Vagina (tissue), 2 donors: ENCODE measurements around the gene FGF22. TPM values are rescaled to one million over a fixed set of nuclear protein-coding genes. Genes with fewer than 3 reads are reported as not detected.

Source experiments
- DNase-seq, 2 donors: peaks; one replicate each; pipeline ENCODE4 v3.0.0-alpha.2; 2017; ENCODE audit errors: extremely low spot score in 2 of 2
- H3K27ac ChIP-seq: fragments of 200-600 bp; sonication (generic); one replicate; pipeline ENCODE4 v1.5.1; 2019
- H3K27me3 ChIP-seq: fragments of 200-600 bp; sonication (generic); one replicate; pipeline ENCODE4 v1.5.1; 2019
- H3K36me3 ChIP-seq, 2 donors: fragments of 200-600 bp; sonication (generic); one replicate each; pipeline ENCODE4 v1.5.1; 2017 to 2019
- H3K4me1 ChIP-seq: fragments of 200-600 bp; sonication (generic); one replicate; pipeline ENCODE4 v1.5.1; 2019
- H3K4me3 ChIP-seq, 2 donors: fragments of 200-600 bp; sonication (generic); 1 replicate in 1 of 2; 2 replicates in 1 of 2; pipeline ENCODE4 v1.5.1; 2016 to 2019
- H3K9me3 ChIP-seq: fragments of 200-600 bp; sonication (generic); one replicate; pipeline ENCODE4 v1.5.1; 2019
- CTCF ChIP-seq, 3 experiments: fragments of 450-650 bp in 2 of 3; fragments of 200-600 bp in 1 of 3; sonication (generic) in 1 of 3; IDR thresholded peaks; one replicate each; pipeline ENCODE4 v1.5.1; 2017 to 2019; ENCODE audit warnings: antibody characterized with exemption in 3 of 3, mild to moderate bottlenecking in 2 of 3, moderate library complexity in 2 of 3
- POLR2A ChIP-seq, 2 donors: fragments of 450-650 bp; IDR thresholded peaks; one replicate each; pipeline ENCODE4 v1.6.1; 2017; ENCODE audit warnings: antibody characterized with exemption in 2 of 2, mild to moderate bottlenecking in 2 of 2, moderate library complexity in 2 of 2
- POLR2AphosphoS5 ChIP-seq, 2 donors: sonication (generic); formaldehyde crosslinking; IDR thresholded peaks; one replicate each; pipeline ENCODE4 v1.9.0; 2017; ENCODE audit warnings: antibody characterized with exemption in 2 of 2, mild to moderate bottlenecking in 2 of 2, low read depth in 1 of 2; ENCODE audit not compliant: insufficient read depth in 1 of 2
- intact Hi-C: fragments of 100-400 bp; cut with DNase I; formaldehyde crosslinking; loops from one replicate; pipeline ENCODE4 v1.15.1; 2023
- total RNA-seq: library from RNA; depleted of rRNA; stranded (reverse); fragments of >200 nt; gene quantifications from one replicate; pipeline ENCODE4 v1.2.3, GENCODE V29; 2016

Gene FGF22
- total RNA-seq, 1 donor from 2014 or later: not detected

- DNase-seq: no peak
- Histone ChIP-seq H3K27me3 (no peaks in the 10 kb centered on the region), H3K4me1 (no peaks in the 10 kb centered on the region), H3K9me3 (no peaks in the 10 kb centered on the region), H3K4me3 (no peak overlapping the region), H3K27ac (no peak overlapping the region), H3K36me3 (no peaks in the 10 kb centered on the region)
- intact Hi-C loops: no loop called here
- TF ChIP-seq CTCF (IDR thresholded peaks at IDR 0.05) (no peak), POLR2AphosphoS5 (IDR thresholded peaks at IDR 0.05; ENCODE audit: insufficient read depth in 1 of 2, low read depth in 1 of 2) (no peak), POLR2A (IDR thresholded peaks at IDR 0.05) (no peak)
Observed at GRCh38 chr19:688214-688613, 48.5 kb downstream of the FGF22 start.

GRCh38 chr19:688992-689391, 49.3 kb downstream of the FGF22 start:
- H3K4me1 ChIP-seq: no peaks in the 10 kb centered on the region
- no peak overlapping the region for H3K27ac ChIP-seq
- H3K36me3 ChIP-seq: no peaks in the 10 kb centered on the region
- no peaks in the 10 kb centered on the region for H3K27me3 ChIP-seq
- no peak overlapping the region for H3K4me3 ChIP-seq
- no peak for DNase-seq
- TF ChIP-seq POLR2A (IDR thresholded peaks at IDR 0.05) (no peak), POLR2AphosphoS5 (IDR thresholded peaks at IDR 0.05; ENCODE audit: insufficient read depth in 1 of 2, low read depth in 1 of 2) (no peak), CTCF (IDR thresholded peaks at IDR 0.05) (no peak)
- intact Hi-C loops: no loop called here
- no peaks in the 10 kb centered on the region for H3K9me3 ChIP-seq

- Histone ChIP-seq H3K36me3 (no peaks in the 10 kb centered on the region), H3K27me3 (no peaks in the 10 kb centered on the region), H3K27ac (no peak overlapping the region), H3K9me3 (no peaks in the 10 kb centered on the region), H3K4me3 (no peak overlapping the region), H3K4me1 (no peaks in the 10 kb centered on the region)
- DNase-seq: no peak
- intact Hi-C loops: no loop called here
- TF ChIP-seq CTCF (IDR thresholded peaks at IDR 0.05) (no peak), POLR2AphosphoS5 (IDR thresholded peaks at IDR 0.05; ENCODE audit: insufficient read depth in 1 of 2, low read depth in 1 of 2) (no peak), POLR2A (IDR thresholded peaks at IDR 0.05) (no peak)
Observed at GRCh38 chr19:690203-690602, 50.5 kb downstream of the FGF22 start.

Other genes with a start within 250 kb of the FGF22 start
- gene C2CD4C, start 230.7 kb upstream of the FGF22 start, total RNA-seq: 2.2 TPM
- 26.0 TPM for gene SHC2, start 178.8 kb upstream of the FGF22 start, total RNA-seq
- 0.49 TPM for gene MADCAM1, start 143.4 kb upstream of the FGF22 start, total RNA-seq
- gene TPGS1, start 132.4 kb upstream of the FGF22 start, total RNA-seq: 39.5 TPM
- gene CDC34, start 108.1 kb upstream of the FGF22 start, total RNA-seq: 62.6 TPM
- not detected for gene GZMM, start 95.8 kb upstream of the FGF22 start, total RNA-seq
- 231 TPM for gene BSG, start 67.3 kb upstream of the FGF22 start, total RNA-seq
- gene HCN2, start 50.0 kb upstream of the FGF22 start, total RNA-seq: 0.25 TPM
- 33.9 TPM for gene POLRMT, start 6.3 kb upstream of the FGF22 start, total RNA-seq
- 68.0 TPM for gene RNF126, start 23.3 kb downstream of the FGF22 start, total RNA-seq
- 129 TPM for gene FSTL3, start 36.5 kb downstream of the FGF22 start, total RNA-seq
- not detected for gene PRSS57, start 55.6 kb downstream of the FGF22 start, total RNA-seq
- 40.0 TPM for gene PALM, start 69.1 kb downstream of the FGF22 start, total RNA-seq
- gene MISP, start 111.2 kb downstream of the FGF22 start, total RNA-seq: 0.49 TPM
- 230 TPM for gene PTBP1, start 157.6 kb downstream of the FGF22 start, total RNA-seq
- not detected for gene PLPPR3, start 182.1 kb downstream of the FGF22 start, total RNA-seq
- gene AZU1, start 188.0 kb downstream of the FGF22 start, total RNA-seq: not detected
- gene PRTN3, start 201.1 kb downstream of the FGF22 start, total RNA-seq: not detected
- gene ELANE, start 212.4 kb downstream of the FGF22 start, total RNA-seq: not detected
- 2,325 TPM for gene CFD, start 219.8 kb downstream of the FGF22 start, total RNA-seq